ENCODE data around the gene ACIN1. TPM values are rescaled to one million over a fixed set of nuclear protein-coding genes. Genes with fewer than 3 reads are reported as not detected.

Gene ACIN1
- total RNA-seq, 1 donor from 2014 or later, result 458 TPM

GRCh38 chr14:23021889-23022442 is 73.0 kb downstream of the ACIN1 start:
- Mint-ChIP-seq H3K4me1 (ENCODE audit: low read depth) (peaks cover 25% of the 10 kb centered on the region), H3K4me3 (ENCODE audit: low read depth) (no peak overlapping the region), H3K9me3 (ENCODE audit: low read depth) (no peaks in the 10 kb centered on the region), H3K27ac (no peak overlapping the region), H3K36me3 (ENCODE audit: insufficient read depth) (peaks cover 14% of the 10 kb centered on the region), H3K27me3 (no peaks in the 10 kb centered on the region)
- TF ChIP-seq, protein P1, sequence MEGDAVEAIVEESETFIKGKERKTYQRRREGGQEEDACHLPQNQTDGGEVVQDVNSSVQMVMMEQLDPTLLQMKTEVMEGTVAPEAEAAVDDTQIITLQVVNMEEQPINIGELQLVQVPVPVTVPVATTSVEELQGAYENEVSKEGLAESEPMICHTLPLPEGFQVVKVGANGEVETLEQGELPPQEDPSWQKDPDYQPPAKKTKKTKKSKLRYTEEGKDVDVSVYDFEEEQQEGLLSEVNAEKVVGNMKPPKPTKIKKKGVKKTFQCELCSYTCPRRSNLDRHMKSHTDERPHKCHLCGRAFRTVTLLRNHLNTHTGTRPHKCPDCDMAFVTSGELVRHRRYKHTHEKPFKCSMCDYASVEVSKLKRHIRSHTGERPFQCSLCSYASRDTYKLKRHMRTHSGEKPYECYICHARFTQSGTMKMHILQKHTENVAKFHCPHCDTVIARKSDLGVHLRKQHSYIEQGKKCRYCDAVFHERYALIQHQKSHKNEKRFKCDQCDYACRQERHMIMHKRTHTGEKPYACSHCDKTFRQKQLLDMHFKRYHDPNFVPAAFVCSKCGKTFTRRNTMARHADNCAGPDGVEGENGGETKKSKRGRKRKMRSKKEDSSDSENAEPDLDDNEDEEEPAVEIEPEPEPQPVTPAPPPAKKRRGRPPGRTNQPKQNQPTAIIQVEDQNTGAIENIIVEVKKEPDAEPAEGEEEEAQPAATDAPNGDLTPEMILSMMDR (IDR thresholded peaks at IDR 0.05; ENCODE audit: unreplicated experiment), result no peak
- no peak for DNase-seq (ENCODE audit: low spot score, unreplicated experiment)

DNA sequence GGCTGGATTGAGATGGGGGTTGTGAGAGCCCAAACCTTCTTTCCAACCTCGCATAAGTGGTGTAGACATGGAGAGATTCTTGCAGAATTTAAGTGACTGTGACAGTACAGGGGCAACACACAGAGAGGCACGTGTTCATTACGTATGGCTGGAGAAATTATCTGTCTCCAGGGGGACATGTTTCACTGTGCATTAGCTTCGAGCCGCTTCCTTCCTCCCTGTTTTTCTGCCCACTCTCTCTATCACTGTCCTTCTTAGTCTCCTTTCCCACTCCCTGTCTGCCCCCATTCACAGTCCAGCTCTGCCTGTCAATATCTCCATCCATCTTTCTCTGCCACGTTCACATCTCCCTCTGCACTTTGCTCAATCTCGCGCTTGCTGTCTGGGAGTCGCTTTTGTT is 73.5 kb downstream of the ACIN1 start:
- TF ChIP-seq, protein P1 (IDR thresholded peaks at IDR 0.05; ENCODE audit: unreplicated experiment), result no peak
- Mint-ChIP-seq H3K4me1 (ENCODE audit: low read depth) (peaks cover 25% of the 10 kb centered on the region), H3K27ac (no peak overlapping the region)

GRCh38 chr14:23020143-23021128 is 74.5 kb downstream of the ACIN1 start:
- DNase-seq (ENCODE audit: low spot score, unreplicated experiment), result no peak
- Mint-ChIP-seq H3K4me3 (ENCODE audit: low read depth) (no peak overlapping the region), H3K9me3 (ENCODE audit: low read depth) (no peaks in the 10 kb centered on the region), H3K27me3 (no peaks in the 10 kb centered on the region), H3K27ac (no peak overlapping the region), H3K4me1 (ENCODE audit: low read depth) (peaks cover 20% of the 10 kb centered on the region), H3K36me3 (ENCODE audit: insufficient read depth) (peaks cover 7% of the 10 kb centered on the region)
- TF ChIP-seq, protein P1 (IDR thresholded peaks at IDR 0.05; ENCODE audit: unreplicated experiment), result no peak

More for the DNA sequence above, 73.5 kb downstream of the ACIN1 start:
- Mint-ChIP-seq H3K4me3 (ENCODE audit: low read depth) (no peak overlapping the region), H3K9me3 (ENCODE audit: low read depth) (no peaks in the 10 kb centered on the region), H3K36me3 (ENCODE audit: insufficient read depth) (peaks cover 14% of the 10 kb centered on the region), H3K27me3 (no peaks in the 10 kb centered on the region)
- DNase-seq (ENCODE audit: low spot score, unreplicated experiment), result no peak

- TF ChIP-seq, protein P1 (IDR thresholded peaks at IDR 0.05; ENCODE audit: unreplicated experiment), result no peak
- Mint-ChIP-seq H3K27ac (no peak overlapping the region), H3K36me3 (ENCODE audit: insufficient read depth) (no peaks in the 10 kb centered on the region), H3K27me3 (no peaks in the 10 kb centered on the region), H3K9me3 (ENCODE audit: low read depth) (no peaks in the 10 kb centered on the region), H3K4me3 (ENCODE audit: low read depth) (no peak overlapping the region), H3K4me1 (ENCODE audit: low read depth) (peaks cover 8% of the 10 kb centered on the region)
- no peak for DNase-seq (ENCODE audit: low spot score, unreplicated experiment)
These were observed 76.8 kb downstream of the ACIN1 start for GRCh38 chr14:23018107-23018506.

DNA sequence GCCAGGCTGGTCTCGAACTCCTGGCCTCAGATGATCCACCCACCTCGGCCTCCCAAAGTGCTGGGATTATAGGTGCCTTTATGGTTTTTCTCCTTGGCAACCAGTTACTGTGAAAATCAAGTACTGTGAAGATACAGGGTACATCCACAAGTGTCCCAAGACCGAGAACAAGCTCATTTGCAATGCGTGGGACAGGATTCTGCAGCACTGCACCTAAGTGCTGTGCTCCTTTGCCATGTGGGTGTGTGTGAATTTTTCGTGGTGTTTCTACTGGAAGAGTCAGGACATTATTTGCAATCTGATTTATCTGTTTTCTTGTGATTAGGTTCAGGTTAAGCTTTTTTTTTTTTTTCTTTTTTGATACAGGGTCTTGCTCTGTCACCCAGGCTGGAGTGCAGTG is 77.8 kb downstream of the ACIN1 start:
- H3K9me3 Mint-ChIP-seq (ENCODE audit: low read depth), result no peaks in the 10 kb centered on the region
- peaks cover 9% of the 10 kb centered on the region for H3K4me1 Mint-ChIP-seq (ENCODE audit: low read depth)
- TF ChIP-seq, protein P1 (IDR thresholded peaks at IDR 0.05; ENCODE audit: unreplicated experiment), result no peak
- DNase-seq (ENCODE audit: low spot score, unreplicated experiment), result no peak
- no peak overlapping the region for H3K4me3 Mint-ChIP-seq (ENCODE audit: low read depth)
- no peaks in the 10 kb centered on the region for H3K36me3 Mint-ChIP-seq (ENCODE audit: insufficient read depth)
- H3K27me3 Mint-ChIP-seq, result no peaks in the 10 kb centered on the region
- no peak overlapping the region for H3K27ac Mint-ChIP-seq
